Measurements from ENCODE around the gene TEX14.

GRCh38 chr17:58586009-58586644 lies 105.7 kb downstream of the TEX14 start:
- TF ChIP-seq POLR2A (IDR thresholded peaks at IDR 0.05) (no peak), CTCF (IDR thresholded peaks at IDR 0.05) (no peak)
